GM12891 (cell line): ENCODE data around the gene RFNG.

Source experiments
- DNase-seq: peaks from one replicate; pipeline ENCODE4 v3.0.0; 2011; ENCODE audit warnings: low spot score; ENCODE audit not compliant: insufficient read length
- FAIRE-seq: peaks from 2 replicates; lab custom pipeline; 2011; peaks lifted over from hg19 to GRCh38; lab: Jason Lieb, UNC
- PAX5 ChIP-seq: IDR thresholded peaks from 2 replicates; pipeline ENCODE4 v1.6.1; 2011; ENCODE audit warnings: low read length, moderate library complexity, mild to moderate bottlenecking; ENCODE audit not compliant: insufficient read depth, severe bottlenecking
- POLR2A ChIP-seq: IDR thresholded peaks from 2 replicates; pipeline ENCODE4 v1.6.1; 2011; ENCODE audit warnings: low read depth, low read length, control low read depth
- POLR2AphosphoS5 ChIP-seq: IDR thresholded peaks from 2 replicates; pipeline ENCODE4 v1.6.1; 2011; ENCODE audit warnings: low read depth, low read length, control low read depth
- POU2F2 ChIP-seq: IDR thresholded peaks from 2 replicates; pipeline ENCODE4 v1.6.1; 2011; ENCODE audit warnings: low read depth, mild to moderate bottlenecking, control low read depth, low read length, moderate library complexity
- SPI1 ChIP-seq: IDR thresholded peaks from 2 replicates; pipeline ENCODE4 v1.6.1; 2011; ENCODE audit warnings: low read depth, low read length, control low read depth
- TAF1 ChIP-seq: IDR thresholded peaks from 2 replicates; pipeline ENCODE4 v1.6.1; 2011; ENCODE audit warnings: low read depth, low read length, control low read depth

The RFNG gene

DNA sequence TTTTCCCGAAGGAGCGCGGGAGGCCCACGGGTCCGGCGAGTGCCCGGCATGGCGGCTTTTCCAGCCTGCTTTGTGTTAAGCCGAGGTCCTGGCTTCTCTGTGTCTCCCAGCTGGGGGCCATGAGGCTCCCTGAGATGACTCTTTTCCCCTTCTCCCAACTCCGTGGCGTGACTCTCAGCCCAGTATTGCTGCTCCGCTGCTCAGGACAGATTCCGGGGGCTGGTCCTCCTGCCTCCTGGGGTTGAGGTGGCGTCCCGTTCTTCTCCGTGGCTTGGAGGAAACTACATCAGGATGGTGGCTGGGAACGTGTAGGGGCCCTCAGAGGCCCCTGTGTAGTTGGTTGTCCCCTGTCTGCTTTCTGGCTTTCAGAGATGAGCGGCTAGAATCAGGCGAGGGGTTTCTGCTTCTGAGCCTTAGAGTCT lies 1.0 kb upstream of the RFNG start:
- no peak for FAIRE-seq
- no peak for DNase-seq
- no peak for TF ChIP-seq POLR2AphosphoS5
- no peak for TF ChIP-seq SPI1
- TF ChIP-seq TAF1, result no peak
- no peak for TF ChIP-seq PAX5
- no peak for TF ChIP-seq POU2F2
- TF ChIP-seq POLR2A, result no peak

DNA sequence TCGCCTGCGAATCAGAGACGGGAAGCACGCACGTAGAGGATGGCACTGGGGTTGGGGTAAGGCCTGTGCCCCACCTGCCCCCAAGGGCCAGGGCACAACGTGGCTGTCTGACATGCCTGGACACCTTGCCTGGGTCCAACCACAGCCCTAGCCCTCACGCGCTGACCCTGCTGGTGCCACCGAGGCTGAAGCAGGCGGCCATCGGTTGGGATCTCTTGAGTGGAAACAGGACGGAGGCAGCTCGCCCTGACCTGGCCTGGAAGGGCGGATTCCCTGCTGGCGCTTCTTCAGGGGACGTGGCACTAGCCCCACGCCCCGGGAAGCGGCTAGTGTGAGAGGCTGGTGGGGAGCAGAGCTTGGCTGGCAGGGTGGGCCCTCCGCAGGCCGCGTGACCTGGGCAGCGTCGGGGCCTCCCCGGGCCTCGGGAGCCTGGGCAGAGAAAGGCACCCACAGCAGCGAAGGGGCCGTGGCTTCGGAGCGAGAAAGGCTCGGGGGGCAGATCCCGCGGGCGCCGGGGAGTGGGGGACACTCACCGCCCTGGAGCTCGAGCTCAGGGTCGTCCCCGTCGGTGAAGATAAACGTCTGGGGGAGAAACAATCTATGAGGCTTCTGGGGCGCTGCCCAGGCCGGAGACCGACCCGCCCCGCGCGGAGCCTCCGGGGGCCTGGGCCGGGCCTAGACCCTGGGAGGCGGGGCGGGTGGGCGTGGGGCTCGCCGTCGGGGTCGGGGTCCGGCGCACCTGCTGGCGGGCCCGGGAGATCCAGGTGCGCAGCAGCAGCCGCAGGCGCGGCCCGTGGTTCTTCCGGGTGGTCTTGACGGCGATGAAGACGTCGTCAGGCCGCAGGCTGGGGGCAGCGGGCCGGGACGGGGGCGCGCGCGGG lies 610 bp downstream of the RFNG start:
- TF ChIP-seq POLR2AphosphoS5 (no peak), TAF1 (no peak), POU2F2 (no peak), POLR2A (no peak), SPI1 (no peak), PAX5 (no peak)
- DNase-seq (peak; percentile 59), FAIRE-seq (no peak)

DNA sequence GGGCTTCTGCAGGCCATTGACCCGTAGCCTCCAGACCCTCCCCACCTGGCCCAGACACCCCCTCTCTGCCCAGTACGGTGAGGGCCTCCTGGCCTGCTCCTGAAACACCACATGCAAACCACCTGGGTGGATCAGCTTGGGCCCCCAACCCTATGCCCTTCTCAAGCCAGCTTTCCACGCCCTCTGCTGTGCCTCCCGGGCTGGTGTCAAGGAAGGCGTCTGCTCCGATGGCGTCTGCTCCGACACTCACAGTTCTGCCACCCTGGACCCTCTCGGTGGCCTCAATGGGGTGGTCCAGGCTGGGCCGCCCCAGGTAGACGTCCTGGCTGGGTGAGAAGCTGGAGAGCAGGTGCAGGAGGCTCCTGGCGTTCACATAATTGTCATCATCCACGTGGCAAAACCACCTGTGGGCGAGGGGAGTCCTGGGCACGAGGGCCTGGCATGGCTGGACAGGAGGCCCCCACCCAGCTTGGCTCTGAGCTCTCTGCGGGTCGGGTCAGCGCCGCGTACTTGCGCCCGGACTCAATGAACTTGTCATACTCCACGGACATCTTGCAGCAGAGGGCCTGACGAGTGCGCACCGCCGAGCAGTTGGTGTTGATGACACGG lies 1.4 kb downstream of the RFNG start:
- DNase-seq, result no peak
- TF ChIP-seq POLR2A (no peak), PAX5 (no peak), TAF1 (no peak), POU2F2 (no peak), SPI1 (no peak), POLR2AphosphoS5 (no peak)
- no peak for FAIRE-seq

DNA sequence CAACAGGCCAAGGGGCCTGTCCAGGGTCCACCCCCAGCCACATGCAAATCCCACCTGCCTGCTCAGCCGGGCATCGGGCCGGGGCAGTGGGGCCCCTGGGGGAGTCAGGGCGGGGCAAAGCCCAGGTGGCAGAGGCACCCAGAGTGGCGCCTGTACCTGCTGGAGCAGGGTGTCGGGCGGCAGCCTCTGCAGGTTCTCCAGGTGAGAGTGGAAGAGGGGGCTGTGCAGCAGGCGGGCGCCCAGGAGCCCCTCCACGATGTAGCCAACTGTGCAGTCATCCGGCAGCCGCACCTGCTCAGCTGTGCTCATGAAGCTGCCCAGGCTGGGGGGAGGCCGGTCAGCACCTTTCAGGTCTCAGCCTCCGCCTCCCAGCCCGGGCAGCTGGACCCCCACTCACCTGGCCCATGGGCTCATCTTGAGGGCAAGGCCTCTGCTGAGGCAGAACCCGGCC lies 2.1 kb downstream of the RFNG start:
- no peak for TF ChIP-seq PAX5
- TF ChIP-seq TAF1, result no peak
- TF ChIP-seq SPI1, result no peak
- TF ChIP-seq POU2F2, result no peak
- TF ChIP-seq POLR2A, result no peak
- no peak for TF ChIP-seq POLR2AphosphoS5
- FAIRE-seq (no peak), DNase-seq (no peak)

DNA sequence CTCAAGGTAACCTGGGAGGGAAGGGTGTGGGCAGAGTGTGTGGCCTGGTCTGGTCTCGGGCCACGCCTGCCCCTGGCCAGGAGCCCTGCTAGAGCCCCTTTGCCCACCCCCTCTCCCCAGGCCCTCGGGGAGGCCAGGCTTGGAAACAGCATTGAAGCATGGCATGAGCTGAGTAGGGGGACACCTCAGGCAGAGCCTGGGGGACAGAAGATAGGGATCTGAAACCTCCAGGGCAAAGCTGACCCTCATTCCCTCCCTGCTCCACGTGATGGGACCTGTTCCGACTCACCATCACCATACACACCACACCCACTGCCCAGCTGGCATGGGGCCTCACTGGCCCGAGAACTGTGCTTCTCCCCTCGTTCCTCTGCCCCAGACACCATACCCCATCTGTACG lies 2.5 kb downstream of the RFNG start:
- DNase-seq (no peak), FAIRE-seq (no peak)
- TF ChIP-seq POLR2AphosphoS5, result no peak
- TF ChIP-seq SPI1, result no peak
- no peak for TF ChIP-seq POU2F2
- no peak for TF ChIP-seq POLR2A
- TF ChIP-seq TAF1, result no peak
- no peak for TF ChIP-seq PAX5

DNA sequence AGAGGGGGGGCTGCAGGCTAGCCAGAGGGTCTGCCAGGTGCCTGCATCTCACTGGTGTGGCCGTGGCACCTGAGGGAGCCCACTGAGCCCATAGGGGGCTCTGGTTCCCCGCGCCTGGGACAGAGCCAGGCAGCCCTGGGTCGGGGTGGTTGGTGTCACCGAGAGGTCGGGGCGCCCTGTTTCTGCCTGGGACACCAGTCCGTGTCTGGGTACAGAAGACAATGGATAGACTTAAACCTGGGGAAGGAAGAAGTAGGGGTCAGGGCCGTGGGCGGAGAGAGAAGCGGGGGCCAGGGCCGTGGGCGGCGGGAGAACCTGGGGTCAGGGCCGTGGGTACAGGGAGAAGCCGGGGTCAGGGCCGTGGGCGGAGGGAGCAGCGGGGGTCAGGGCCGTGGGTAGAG lies 3.0 kb downstream of the RFNG start:
- no peak for FAIRE-seq

DNA sequence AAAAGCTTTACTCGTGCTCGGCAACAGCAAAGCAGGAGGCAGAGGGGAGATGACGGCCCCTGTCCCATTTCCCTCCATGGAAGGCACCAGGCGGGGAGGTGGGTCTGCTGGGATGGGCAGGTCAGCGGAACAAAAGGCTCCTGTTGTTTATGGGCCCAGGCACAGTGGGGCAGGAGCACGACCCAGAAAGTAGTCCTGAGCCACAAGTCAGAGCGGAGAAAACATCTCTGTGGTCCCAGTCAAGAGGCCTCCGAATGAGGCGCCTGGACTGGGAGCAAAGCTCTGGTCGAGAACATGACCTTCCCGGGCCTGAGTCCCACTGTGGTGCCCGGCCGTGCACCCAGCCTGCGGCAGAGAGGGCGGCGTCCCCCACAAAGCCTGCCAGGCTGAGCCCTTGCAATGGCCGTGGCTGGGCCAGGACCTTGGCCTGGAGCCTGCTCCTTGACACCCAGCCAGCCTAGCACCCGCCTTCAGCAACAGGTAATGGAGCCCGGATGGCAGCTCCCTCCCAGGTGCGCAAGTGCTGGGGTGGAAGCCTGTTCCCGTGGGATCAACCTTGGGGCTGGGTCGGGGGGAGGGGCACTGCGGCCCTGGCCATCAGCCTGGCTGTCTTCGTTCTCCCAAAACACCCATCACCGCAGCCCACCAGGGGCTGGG lies 3.6 kb downstream of the RFNG start:
- DNase-seq (no peak), FAIRE-seq (no peak)
- TF ChIP-seq POLR2AphosphoS5 (no peak), SPI1 (no peak), POU2F2 (no peak), PAX5 (no peak)

More for the DNA sequence above, 3.0 kb downstream of the RFNG start:
- TF ChIP-seq TAF1 (no peak), POLR2AphosphoS5 (no peak), POLR2A (no peak), POU2F2 (no peak), PAX5 (no peak), SPI1 (no peak)
- no peak for DNase-seq

DNA sequence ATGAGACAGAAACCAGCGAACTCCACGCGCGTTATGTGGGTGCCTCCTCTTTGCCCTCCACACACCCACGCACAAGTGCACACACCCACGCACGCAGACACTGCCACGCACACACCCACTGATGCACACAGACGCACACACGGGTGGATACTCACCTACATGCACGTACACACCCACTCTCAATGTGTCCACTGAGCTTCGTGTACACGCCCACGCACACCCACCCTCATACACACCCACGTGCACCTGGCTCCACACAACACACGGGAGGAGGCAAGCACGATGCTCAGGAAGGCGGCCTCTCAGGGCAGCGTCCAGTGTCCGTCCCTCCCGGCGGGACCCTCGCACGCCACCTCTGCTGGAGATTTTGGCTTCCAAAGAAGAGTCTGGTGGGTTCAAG lies 4.2 kb downstream of the RFNG start:
- DNase-seq (no peak), FAIRE-seq (no peak)
- TF ChIP-seq POLR2AphosphoS5, result no peak
- TF ChIP-seq POU2F2, result no peak
- no peak for TF ChIP-seq POLR2A
- no peak for TF ChIP-seq SPI1
- TF ChIP-seq TAF1, result no peak
- TF ChIP-seq PAX5, result no peak

DNA sequence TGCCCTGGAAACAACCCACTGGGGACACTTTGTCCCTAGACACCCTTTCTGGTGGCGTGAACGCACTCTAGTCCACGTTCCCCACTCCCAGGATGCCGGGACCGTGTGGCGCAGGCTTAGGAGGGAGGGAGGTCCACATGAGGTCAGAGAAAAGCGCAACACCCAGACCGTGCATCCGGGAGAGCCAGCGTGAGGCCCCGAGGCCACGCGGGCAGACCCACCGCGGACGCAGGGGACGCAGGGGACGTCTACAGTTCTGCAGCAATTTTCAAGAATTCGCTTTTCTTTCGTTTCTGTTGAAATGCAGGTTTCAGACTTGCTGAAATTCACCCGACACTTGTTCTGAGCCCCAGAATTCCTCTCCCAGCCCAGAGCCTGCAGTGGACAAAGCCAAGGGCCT lies 4.7 kb downstream of the RFNG start:
- FAIRE-seq (no peak), DNase-seq (no peak)
- TF ChIP-seq POLR2AphosphoS5, result no peak
- TF ChIP-seq TAF1, result no peak
- no peak for TF ChIP-seq POU2F2
- no peak for TF ChIP-seq POLR2A
- no peak for TF ChIP-seq SPI1
- TF ChIP-seq PAX5, result no peak
